Activated CD8-positive, alpha-beta T cell treated with anti-CD3 and anti-CD28 coated beads for 36 hours (primary cell): Measurements from ENCODE around the gene MS4A15. TPM values are rescaled to one million over a fixed set of nuclear protein-coding genes. Genes with fewer than 3 reads are reported as not detected.

Experiments
- ATAC-seq: fragments of 200-7000 bp; cut with Tn5 transposase; one replicate; pipeline ENCODE4 v1.10.0; 2021; ENCODE audit warnings: mild to moderate bottlenecking, moderate library complexity
- CTCF ChIA-PET: fragments of 350-600 bp; sonication (Branson Sonifier 250); formaldehyde crosslinking; loops from one replicate; lab custom pipeline; 2021; ENCODE audit warnings: antibody characterized with exemption; lab: Charles Lee
- POLR2A ChIA-PET: fragments of 350-600 bp; sonication (Branson Sonifier 250); formaldehyde crosslinking; loops from one replicate; lab custom pipeline; 2021; ENCODE audit warnings: antibody characterized with exemption; lab: Charles Lee
- DNase-seq: peaks from one replicate; pipeline ENCODE4 v3.0.0-alpha.2; 2020
- H3K27ac Mint-ChIP-seq: one replicate; pipeline ENCODE4 v1.8.0; 2021; ENCODE audit warnings: mild to moderate bottlenecking, mixed read lengths
- H3K27me3 Mint-ChIP-seq: one replicate; pipeline ENCODE4 v1.8.0; 2021; ENCODE audit warnings: mixed read lengths
- H3K36me3 Mint-ChIP-seq: one replicate; pipeline ENCODE4 v1.8.0; 2021; ENCODE audit warnings: low read depth, mixed read lengths
- H3K4me1 Mint-ChIP-seq: one replicate; pipeline ENCODE4 v1.8.0; 2021; ENCODE audit warnings: low read depth, mixed read lengths
- H3K4me3 Mint-ChIP-seq: one replicate; pipeline ENCODE4 v1.8.0; 2021; ENCODE audit warnings: mild to moderate bottlenecking, moderate library complexity, mixed read lengths
- H3K9me3 Mint-ChIP-seq: one replicate; pipeline ENCODE4 v1.8.0; 2021; ENCODE audit warnings: mixed read lengths
- CTCF ChIP-seq: fragments of 200-600 bp; IDR thresholded peaks from one replicate; pipeline ENCODE4 v1.8.0; 2022; ENCODE audit warnings: antibody characterized with exemption, mild to moderate bottlenecking
- intact Hi-C: fragments of 100-400 bp; cut with micrococcal nuclease; formaldehyde crosslinking; loops from one replicate; pipeline ENCODE4 v1.10.0; 2022
- total RNA-seq, 2 experiments: library from RNA; stranded (reverse); gene quantifications; one replicate each; pipeline ENCODE4 v1.2.3, GENCODE V29; 2021

The MS4A15 gene
- total RNA-seq, 2 experiments from 2014 or later = not detected

GRCh38 chr11:60777106-60777505 lies 20.4 kb downstream of the MS4A15 start:
- intact Hi-C loops = loop anchor here (5.0 kb wide), 1 partner anchor 110 kb away; no protein-coding TSS in a partner anchor
- H3K27ac Mint-ChIP-seq = no peak overlapping the region
- no peak for TF ChIP-seq CTCF
- no peaks in the 10 kb centered on the region for H3K27me3 Mint-ChIP-seq
- no peak overlapping the region for H3K4me3 Mint-ChIP-seq
- ATAC-seq = no peak
- H3K4me1 Mint-ChIP-seq = peaks cover 11% of the 10 kb centered on the region
- ChIA-PET CTCF (interaction anchor here (0.6 to 11.7 kb wide), 11 partner anchors 13 to 418 kb away, joined by 3 to 116 read pairs (median 4); partner anchors contain the start of gene MS4A15), POLR2A (interaction anchor here (0.7 to 1.0 kb wide), 2 partner anchors 54 to 117 kb away, joined by 3 read pairs; no protein-coding TSS in a partner anchor)
- no peaks in the 10 kb centered on the region for H3K9me3 Mint-ChIP-seq
- DNase-seq = no peak
- no peaks in the 10 kb centered on the region for H3K36me3 Mint-ChIP-seq

- no peak for TF ChIP-seq CTCF
- POLR2A ChIA-PET = interaction anchor here (1.0 kb wide), 1 partner anchor 54 kb away, joined by 3 read pairs; no protein-coding TSS in a partner anchor
Measured at GRCh38 chr11:60777572-60777971, 20.9 kb downstream of the MS4A15 start.

DNA sequence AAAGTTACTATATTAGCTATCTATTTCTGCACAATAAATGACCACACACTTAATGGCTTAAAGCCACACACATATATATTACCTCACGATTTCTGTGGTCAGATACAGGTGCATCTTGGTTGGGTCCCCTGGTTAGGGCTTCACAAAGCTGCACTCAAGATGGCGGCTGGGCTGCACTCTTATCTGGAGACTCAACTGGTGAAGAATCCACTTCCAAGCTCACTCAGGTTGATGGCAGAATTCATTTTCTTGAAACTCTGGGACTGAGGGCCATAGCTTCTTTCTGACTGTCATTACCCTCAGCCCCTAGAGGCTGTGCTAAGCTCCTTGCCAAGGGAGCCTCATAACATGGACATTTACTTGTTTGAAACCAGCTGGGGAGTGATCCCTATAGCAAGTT lies 23.4 kb downstream of the MS4A15 start:
- no peak for ATAC-seq
- H3K9me3 Mint-ChIP-seq = no peaks in the 10 kb centered on the region
- H3K27ac Mint-ChIP-seq = no peak overlapping the region
- H3K4me3 Mint-ChIP-seq = no peak overlapping the region
- ChIA-PET POLR2A (interaction anchor here (1.6 kb wide), 1 partner anchor 10 kb away, joined by 4 read pairs; no protein-coding TSS in a partner anchor), CTCF (interaction anchor here (1.0 to 11.7 kb wide), 4 partner anchors 16 to 119 kb away, joined by 5 to 116 read pairs (median 25); no protein-coding TSS in a partner anchor)
- H3K36me3 Mint-ChIP-seq = no peaks in the 10 kb centered on the region
- intact Hi-C loops = no loop called here
- H3K27me3 Mint-ChIP-seq = no peaks in the 10 kb centered on the region
- no peak for TF ChIP-seq CTCF
- DNase-seq = no peak
- H3K4me1 Mint-ChIP-seq = peaks cover 5% of the 10 kb centered on the region

More at GRCh38 chr11:60777572-60777971, 20.9 kb downstream of the MS4A15 start:
- H3K4me1 Mint-ChIP-seq = peaks cover 11% of the 10 kb centered on the region
- H3K27me3 Mint-ChIP-seq = no peaks in the 10 kb centered on the region
- DNase-seq (no peak), ATAC-seq (no peak)
- no peaks in the 10 kb centered on the region for H3K9me3 Mint-ChIP-seq
- no peak overlapping the region for H3K27ac Mint-ChIP-seq
- H3K4me3 Mint-ChIP-seq = no peak overlapping the region
- CTCF ChIA-PET = interaction anchor here (1.1 to 11.7 kb wide), 7 partner anchors 7 to 121 kb away, joined by 3 to 116 read pairs (median 4); partner anchors contain the start of gene MS4A15
- H3K36me3 Mint-ChIP-seq = no peaks in the 10 kb centered on the region
- intact Hi-C loops = loop anchor here (5.0 kb wide), 1 partner anchor 110 kb away; no protein-coding TSS in a partner anchor

DNA sequence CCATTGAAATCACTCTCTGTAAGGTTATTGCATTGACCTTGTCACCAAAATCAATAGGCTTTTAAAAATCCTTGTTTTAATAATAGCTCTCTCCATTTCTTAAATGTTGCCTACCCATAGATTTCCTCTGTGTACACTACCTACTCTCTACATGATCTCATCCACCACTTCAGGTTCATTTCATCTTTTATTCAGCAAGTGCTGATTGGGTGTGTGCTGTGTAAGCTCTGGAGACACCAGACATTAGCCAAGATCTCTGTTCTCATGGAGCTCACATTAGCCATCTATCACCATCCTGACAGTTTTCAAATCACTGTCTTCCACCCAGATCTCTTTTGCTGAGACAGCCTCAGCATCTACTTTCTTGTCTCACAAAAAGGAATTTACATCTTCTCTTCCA lies 24.1 kb downstream of the MS4A15 start:
- TF ChIP-seq CTCF = no peak

GRCh38 chr11:60781286-60781980 lies 24.8 kb downstream of the MS4A15 start:
- Mint-ChIP-seq H3K4me3 (no peak overlapping the region), H3K36me3 (no peaks in the 10 kb centered on the region), H3K27me3 (no peaks in the 10 kb centered on the region), H3K9me3 (no peaks in the 10 kb centered on the region), H3K27ac (no peak overlapping the region), H3K4me1 (no peaks in the 10 kb centered on the region)
- no peak for DNase-seq
- POLR2A ChIA-PET = no interaction called here
- CTCF ChIA-PET = interaction anchor here (0.7 to 11.7 kb wide), 4 partner anchors 17 to 406 kb away, joined by 3 to 116 read pairs (median 5); no protein-coding TSS in a partner anchor
- intact Hi-C loops = no loop called here
- no peak for TF ChIP-seq CTCF
- ATAC-seq = no peak

More for the DNA sequence above, 24.1 kb downstream of the MS4A15 start:
- Mint-ChIP-seq H3K9me3 (no peaks in the 10 kb centered on the region), H3K4me1 (no peaks in the 10 kb centered on the region), H3K4me3 (no peak overlapping the region), H3K36me3 (no peaks in the 10 kb centered on the region), H3K27me3 (no peaks in the 10 kb centered on the region), H3K27ac (no peak overlapping the region)
- ChIA-PET CTCF (interaction anchor here (0.7 to 11.7 kb wide), 3 partner anchors 16 to 406 kb away, joined by 3 to 116 read pairs (median 5); no protein-coding TSS in a partner anchor), POLR2A (interaction anchor here (1.6 kb wide), 1 partner anchor 11 kb away, joined by 4 read pairs; no protein-coding TSS in a partner anchor)
- ATAC-seq (no peak), DNase-seq (no peak)
- intact Hi-C loops = no loop called here
